Measurements from ENCODE around the gene FAM72C. TPM values are rescaled to one million over a fixed set of nuclear protein-coding genes. Genes with fewer than 3 reads are reported as not detected.
"Not testable (repeated sequence)": the region's sequence is repeated elsewhere in the genome, so short reads cannot be mapped to it uniquely, and the experiment has no call there.

FAM72C gene
- polyA plus RNA-seq, 12 donors, result 0.55 to 5.1 (median 1.7) TPM; not detected in 1

- not testable (repeated sequence) for DNase-seq
Observed at GRCh38 chr1:143913705-143914104, 58.1 kb downstream of the FAM72C start.
